Ramos (cell line): ENCODE data around the gene GABRG3.

Experiments
- in situ Hi-C: fragments of 300-500 bp; cut with MboI; formaldehyde crosslinking; loops from one replicate; pipeline ENCODE4 v1.14.3; 2022; ENCODE audit warnings: low sequenced_read_pairs; ENCODE audit not compliant: unreplicated experiment

The GABRG3 gene

DNA sequence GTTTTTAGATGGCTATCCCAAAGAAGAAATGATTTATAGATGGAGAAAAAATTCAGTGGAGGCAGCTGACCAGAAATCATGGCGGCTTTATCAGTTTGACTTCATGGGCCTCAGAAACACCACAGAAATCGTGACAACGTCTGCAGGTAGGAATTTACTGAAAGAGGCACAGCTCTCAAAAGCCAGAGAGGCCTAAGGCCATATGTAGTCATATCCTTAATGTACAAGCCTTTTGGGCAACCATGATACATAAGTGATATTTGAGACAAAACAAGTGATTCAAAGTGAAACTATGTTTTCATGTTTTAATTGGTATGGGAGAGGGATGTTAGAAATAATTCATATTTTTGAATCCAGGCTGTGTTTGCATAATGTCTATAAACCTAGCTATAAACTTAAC, 509.7 kb downstream of the GABRG3 start:
- in situ Hi-C loops: no loop called here

DNA sequence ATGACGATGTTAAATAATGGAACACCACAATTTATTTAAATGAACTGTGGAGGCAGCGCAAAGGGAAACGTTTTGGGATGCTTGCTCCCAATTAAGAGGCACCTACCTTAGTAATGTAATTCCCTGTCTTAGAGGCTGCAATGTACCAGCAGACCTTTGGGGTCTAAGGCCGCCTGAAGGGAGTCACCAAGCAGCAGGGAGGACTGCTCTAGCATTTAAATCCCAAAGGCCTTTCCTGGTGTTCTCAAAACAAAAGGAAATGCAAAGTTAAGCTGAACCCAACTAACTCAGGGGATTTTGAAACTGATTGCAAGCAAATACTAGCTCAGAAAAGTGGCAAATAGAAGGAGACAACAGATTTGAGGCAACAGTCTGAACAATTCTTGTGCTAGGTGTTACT, 510.8 kb downstream of the GABRG3 start:
- in situ Hi-C loops: no loop called here

DNA sequence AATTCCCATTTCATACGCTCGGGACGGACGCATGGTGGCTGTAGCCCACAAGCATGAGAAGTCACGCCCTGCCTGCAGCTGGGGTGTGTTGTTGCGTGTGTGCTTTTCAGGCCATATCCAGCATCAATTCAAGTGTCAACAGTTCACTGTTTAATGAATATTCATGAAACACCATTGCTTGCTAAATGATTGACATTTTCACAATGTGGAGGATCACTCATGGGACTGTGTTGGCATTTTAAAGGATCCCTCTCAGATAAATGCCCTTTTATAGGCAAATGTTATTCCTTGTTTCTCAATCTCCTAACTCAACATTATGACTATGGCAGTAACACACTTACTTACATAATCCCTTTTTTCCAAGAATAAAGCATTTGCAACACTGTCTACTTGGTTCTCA, 511.3 kb downstream of the GABRG3 start:
- in situ Hi-C loops: no loop called here

DNA sequence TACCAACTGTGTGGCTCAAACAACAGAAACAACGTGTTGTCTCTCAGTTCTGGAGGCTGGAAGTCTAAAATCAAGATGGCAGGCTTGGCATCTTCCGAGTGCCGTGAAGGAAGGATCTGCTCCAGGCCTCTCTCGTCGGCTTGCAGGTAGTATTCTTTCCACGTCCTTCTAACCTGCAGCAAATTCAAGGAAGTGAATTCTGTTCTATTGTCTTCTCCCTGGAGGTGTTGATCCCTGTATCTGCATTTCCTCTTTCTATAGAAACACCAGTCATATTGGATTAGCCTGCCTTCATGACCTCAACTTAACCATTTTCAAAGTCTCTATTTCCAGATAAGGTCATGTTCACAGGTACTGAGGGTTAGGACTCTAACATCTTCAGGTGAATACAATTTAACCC, 512.1 kb downstream of the GABRG3 start:
- in situ Hi-C loops: no loop called here

DNA sequence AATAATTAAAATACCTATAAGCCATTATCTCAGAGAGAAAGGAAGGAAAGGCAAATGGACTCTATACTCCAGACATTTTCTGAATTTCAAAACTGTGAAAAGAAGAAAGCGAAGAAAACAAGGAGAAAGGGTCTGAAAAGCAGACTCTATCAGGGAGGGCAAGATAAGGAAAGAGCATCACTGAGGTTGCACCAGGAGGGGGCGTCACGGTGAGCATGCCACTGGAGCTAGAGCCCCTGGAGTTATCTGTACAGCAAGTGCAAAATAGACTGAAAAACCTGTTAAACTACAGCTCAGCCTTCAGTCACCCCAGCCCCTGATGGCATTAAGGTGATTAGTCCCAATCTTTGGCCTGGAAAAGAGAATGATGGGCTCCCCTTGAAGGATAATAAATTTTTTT, 514.3 kb downstream of the GABRG3 start:
- in situ Hi-C loops: no loop called here

DNA sequence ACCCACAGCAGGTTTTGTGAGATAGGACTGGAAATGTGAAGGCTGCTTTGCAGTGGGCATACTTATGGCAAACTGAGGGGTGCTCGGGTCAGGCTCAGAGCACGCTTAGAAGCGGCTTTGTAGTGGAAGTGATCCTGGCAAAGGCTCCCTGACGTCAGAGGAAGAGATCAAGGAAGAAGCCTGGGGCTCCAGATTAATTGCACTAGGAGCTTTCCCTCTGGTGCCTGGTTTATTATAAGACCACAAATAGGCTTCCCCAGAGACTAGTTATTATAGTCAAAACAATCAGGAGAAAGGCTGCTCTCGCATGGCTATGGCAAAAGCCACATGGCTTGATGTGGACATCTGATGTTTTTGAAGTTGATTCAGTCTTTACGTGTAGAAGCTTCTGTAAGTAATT, 515.1 kb downstream of the GABRG3 start:
- in situ Hi-C loops: no loop called here

DNA sequence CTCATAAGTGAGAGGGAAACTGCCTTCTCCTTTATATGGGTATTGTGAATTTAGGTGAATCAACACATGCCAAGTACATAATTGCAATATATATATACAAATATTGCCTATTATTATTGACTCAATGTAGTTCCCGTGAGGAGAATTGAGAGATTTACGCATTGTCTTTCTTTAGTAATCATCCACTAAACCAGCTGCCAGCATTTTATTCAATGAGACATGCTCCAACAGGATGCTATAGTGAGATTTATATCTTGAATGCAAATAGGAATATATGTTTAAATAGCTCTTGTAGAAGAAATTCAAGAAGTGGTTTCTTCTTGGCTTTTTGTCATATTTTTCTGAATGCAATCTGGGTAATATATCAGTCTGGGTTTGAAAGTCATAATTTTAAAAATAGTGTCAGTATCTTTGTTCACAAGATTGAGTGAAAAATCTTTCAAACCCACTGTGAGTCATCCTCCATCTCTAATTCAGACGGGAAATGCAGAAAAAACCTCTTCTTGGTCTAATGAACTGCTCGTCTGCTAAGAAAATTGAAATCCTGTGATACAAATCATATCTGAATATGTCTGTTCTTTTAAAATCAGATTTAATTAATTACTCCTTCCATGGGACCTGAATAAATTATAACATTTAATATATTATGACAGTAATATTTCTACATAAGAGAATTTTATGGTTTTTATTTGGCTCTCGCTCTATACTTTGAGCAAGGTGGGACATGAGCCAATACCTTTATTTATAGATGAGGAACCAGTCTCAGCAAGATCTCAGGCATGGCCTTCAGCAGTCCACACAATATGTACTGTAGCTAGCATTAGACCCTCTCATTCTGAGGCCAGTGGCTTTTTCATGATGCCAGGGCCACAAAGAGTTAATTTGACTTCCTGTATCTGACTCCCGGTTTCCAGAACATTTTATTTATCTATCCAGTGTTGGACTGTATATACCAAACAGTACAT, 516.0 kb downstream of the GABRG3 start:
- in situ Hi-C loops: no loop called here

DNA sequence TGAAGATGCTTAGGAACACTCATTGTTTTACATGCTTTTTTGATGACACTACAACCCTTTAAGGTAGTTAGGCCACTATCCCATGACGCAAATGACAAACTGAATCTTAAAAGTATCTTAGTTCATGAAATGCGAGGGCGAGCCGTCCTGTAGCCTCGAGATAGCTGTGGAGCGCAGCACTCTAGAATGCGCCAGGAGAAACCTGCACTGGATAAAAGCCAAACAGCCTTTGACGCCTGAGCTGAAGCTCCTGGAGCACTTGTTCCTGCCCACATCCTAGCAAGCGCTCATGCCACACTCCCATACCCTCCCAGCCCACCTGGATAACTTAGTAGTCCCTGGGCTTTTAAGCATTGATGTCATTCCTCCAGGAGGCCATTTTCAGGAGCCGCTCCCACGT, 516.9 kb downstream of the GABRG3 start:
- in situ Hi-C loops: no loop called here

DNA sequence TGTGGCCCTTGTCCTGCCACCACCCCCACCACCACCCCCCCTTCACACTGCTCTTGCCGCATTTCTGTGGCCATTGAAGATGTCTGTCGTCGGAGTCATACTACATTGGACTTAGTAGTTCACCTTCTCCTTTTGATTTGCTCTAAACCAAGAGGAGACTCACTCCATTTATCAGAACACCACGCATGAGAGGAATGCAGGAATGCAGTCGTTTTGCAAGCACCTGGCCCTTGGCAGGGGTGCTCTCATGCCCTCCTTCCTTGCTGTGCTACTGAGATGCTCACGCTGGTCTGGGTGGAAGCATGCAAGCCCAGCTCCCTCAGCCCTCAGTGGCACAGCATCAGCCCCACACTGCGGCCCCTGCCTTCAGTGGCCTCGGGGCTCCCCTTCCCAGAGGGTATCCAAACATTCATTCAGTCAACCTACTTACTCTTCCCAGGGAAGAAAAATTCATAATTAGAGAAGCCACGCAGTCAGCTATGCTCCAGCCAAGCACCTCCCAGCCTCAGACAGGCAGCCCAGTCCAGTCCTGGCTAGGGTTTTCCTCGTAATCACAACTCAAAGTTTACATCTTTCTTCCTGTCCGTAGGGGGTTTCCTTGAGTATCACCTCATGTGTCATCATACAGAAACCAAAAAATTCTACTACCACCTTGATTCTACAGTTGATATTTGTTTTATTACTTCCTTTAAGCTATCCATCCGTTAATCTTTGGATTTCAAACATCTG, 520.0 kb downstream of the GABRG3 start:
- in situ Hi-C loops: no loop called here

DNA sequence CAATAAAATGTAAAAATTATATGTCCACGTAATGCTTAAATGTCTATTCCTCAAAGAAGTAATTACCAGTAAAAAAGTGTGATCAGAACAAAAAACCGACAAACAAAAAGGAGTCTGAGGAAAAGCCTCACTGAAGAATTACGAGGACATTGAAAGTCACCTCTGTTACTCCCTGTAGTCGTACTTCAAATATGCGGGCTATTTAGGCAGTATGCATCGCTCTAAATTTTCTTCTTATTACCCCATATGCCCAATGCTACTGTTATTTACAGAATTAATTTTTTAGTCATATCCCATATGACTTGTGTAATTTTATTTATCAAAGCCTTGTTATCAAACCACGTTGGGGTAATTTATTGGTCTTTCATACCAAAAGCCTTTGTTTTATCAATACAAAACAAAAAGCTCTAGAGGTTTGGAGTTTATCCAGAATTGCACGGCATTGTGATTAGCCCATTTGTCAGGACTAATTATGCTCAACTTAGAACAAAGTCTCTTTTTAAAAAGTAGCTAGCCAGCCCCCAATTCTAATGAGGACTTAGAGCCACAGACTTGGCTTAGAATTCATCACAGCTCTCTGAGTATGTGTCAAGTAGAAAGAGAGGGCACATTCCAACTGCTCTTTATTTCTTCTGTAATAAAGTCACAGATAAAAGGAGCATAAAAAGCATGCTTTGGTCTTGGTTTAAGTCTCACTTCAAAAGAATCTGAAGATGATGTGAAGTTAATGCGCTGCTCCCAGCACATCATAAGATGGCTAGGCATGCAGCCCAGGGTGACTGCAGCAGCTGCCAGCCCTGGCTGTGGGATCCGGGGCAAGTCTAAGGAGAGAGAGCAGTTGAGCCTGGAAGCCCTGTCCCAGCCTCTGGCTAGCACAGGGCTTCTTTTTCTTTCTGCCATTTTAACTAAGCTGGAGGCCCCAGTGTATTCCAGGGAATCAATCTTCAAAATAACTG, 521.0 kb downstream of the GABRG3 start:
- in situ Hi-C loops: no loop called here

DNA sequence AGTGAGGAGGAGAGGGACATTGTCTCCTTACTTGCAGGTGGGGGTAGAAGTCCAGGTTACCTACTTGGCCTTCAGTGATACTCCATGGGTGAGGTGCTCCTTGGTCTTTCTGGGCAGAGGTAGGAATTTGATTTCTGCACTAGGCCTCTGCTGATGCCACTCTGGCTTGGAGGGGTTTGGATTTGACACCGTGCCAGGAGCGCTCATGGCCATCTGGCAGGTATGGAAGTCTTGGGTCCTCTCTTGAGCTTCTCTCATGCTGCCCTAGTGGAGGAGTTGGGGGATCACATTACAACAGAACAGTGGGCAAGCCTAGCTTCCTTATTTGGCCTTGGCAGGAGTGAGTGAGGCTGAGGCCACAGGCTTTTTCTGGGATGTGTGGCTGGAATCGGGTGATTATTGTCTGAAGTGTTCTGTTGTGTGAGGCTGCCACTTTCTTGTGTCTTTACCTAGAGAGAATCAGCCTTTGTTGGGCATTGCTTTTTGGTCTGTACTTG, 525.0 kb downstream of the GABRG3 start:
- in situ Hi-C loops: no loop called here

DNA sequence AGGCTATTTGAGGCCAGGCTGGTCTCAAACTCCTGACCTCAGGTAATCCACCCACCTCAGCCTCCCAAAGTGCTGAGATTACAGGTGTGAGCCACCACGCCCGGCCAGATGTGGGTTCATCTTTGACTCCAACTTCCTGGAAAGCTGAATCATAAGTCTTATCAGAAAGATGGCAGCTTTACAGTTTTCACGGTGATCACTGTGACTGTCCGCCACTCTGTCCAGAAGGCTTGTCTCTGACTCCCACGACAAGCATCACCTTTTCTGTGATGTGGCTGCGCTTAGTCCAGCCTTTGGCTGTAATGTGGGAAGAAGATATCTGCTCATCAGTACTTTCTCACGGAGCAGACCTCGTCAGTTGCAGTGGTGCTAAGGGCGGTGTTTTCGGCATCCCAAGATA, 527.7 kb downstream of the GABRG3 start:
- in situ Hi-C loops: no loop called here

DNA sequence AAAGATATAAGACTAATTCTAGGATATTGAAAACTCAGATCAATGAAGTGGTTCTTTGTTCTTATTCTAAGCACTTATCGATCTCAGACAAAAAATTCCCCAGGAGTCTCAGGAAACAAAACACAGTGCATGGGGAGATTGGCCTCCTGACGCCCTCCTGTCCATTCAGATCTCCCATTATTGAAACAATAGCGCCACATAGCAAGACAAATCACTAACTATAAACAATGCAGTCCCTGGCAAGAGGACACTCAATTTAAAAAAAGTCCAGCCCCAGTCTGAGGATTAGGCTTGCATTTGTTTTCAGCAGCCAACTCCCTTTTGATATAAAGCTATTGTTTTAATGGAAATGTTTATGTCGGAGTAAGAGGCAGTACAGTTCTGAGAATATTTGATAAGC, 528.2 kb downstream of the GABRG3 start:
- in situ Hi-C loops: no loop called here

DNA sequence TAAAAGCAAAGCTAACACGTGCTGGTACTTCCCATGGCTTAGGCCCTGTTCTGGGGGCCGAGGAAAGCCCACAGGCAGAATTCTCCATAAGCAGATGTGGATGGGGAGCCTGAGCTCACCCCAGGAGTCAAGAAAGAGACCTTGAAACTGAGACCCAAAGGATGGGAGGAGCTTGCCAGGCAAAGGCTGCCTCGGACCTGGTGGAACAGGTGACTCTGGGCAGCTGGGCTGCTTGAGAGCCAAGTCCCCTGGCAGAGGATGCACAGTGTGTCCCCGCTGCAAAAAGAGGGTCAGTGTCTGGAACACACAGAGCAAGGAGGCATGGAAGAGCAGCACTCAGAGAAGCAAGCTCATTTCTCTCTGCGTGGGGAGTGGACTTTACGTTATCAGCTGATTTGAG, 528.7 kb downstream of the GABRG3 start:
- in situ Hi-C loops: no loop called here

DNA sequence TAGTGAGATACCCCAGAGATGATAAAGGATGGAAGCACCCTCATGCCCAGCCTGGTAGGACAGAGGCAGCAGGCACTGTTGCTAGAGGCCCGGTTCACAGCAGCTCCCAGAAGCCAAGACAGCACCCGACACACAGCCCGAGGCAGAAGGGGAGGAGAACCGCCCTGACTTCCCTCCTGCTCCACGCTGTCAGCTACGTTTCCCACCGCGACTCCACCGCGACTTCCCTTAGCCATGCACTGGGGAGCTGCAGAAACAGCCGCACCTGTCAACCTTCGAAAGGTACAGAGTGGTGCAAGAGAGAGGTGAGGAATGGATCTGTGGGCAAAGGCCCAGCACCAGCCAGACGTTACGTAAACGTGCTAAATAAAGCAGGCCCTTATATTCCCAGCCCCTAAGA, 529.2 kb downstream of the GABRG3 start:
- in situ Hi-C loops: no loop called here

DNA sequence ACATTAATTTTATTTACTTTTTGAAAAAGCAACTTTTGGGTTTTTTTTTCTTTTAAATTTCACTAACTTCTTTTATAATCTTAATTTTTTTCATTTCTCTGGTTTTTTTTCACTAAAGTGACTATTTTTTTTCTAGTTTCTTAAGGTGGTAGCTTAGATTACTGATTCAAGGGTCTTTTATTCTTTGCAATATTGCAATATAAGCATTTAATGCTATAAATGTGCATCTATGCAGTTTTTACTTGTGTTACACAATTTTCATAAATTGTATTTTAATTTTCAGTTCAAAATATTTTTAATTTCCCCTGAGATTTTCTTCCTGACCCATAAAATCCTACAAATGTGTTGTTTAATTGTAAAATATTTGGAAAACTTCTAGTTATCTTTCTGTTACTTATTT, 535.8 kb downstream of the GABRG3 start:
- in situ Hi-C loops: no loop called here

DNA sequence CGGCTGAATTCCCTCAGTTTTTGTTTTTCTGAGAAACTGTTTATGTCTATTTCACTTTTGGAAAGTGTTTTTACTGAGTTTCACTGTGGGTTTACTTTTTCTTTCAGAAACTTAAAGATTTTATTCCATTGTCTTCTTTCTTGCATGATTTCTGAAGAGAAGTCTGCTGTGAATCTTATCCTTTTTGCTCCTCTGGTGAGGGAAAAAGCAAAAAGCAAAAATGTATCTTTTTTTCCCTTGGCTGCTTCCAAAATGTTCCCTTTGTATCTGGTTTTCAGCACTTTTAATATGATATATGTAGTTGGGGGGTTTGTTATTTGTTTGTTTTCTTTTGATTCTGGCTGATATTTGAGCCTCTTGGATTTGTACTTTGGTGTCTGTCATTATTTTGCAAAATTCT, 538.0 kb downstream of the GABRG3 start:
- in situ Hi-C loops: no loop called here

DNA sequence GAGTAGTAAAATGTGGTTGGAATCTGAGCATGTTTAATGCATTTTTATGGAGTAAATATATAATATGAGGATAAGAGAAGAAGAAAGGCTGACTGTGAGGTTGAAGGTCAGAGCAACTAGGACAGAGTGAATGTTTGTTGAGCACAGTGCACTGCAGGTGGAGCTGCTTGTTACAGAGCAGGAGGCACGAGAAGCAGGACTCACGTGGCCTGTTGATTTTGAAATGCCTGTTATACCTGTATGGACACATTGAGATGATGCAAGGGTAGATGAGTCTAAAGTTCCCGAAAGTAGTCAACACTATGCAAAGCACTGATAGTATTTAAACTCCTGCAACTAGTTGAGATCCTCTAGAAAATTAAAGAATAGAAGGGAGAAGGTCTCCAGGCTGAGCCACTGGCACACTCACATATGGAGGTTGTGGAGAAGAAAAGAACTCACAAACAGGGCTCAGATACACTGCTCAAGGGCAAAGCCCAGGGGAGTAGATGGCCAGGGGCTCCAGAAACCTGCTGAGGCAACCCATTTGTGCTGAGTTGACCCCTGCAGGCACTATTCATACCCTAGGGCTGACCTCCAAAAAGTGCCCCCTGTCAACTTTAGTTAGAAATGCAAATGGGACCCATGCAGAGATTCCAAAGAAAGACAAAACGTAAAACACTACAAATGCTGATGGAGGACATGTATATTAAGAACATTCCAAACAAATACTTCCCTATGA, 541.5 kb downstream of the GABRG3 start:
- in situ Hi-C loops: no loop called here

DNA sequence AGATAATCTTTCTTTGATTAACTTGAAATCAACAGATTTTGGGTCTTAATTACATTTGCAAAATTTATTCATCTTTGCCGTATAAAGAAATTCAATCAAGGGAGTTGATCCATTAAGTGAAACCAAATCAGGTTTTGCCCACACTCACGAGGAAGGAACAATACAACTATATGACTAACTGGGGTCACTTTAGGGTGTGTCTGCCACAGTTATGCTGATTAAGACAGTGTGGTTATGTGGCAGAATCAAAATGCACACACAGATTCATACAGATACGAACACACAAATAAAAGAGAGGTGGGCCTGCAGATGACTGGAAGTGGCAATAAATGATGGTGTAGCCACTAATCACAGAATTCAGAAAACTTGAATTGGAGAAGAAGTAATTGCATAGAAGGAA, 543.5 kb downstream of the GABRG3 start:
- in situ Hi-C loops: no loop called here
